ENCODE results near the gene PUS7. TPM values are rescaled to one million over a fixed set of nuclear protein-coding genes. Genes with fewer than 3 reads are reported as not detected.

Gene PUS7
- polyA plus RNA-seq, 1 donor (not counting 4 experiments of a cell fraction or from before 2014, with no cell fraction given), result 25.2 TPM

- Histone ChIP-seq H3K9me1 (ENCODE audit: control insufficient read depth, extremely low read depth, insufficient read depth, low read length) (no peaks in the 10 kb centered on the region), H3K9me3 (ENCODE audit: control insufficient read depth, low read depth, low read length) (no peaks in the 10 kb centered on the region), H3K36me3 (ENCODE audit: control insufficient read depth in 2 of 2, extremely low read depth in 1 of 2, insufficient read depth in 2 of 2, low read length in 2 of 2) (peaks cover 5 to 7% of the 10 kb centered on the region in 2 experiments), H3K4me1 (ENCODE audit: control insufficient read depth, extremely low read depth, insufficient read depth, low read length) (no peaks in the 10 kb centered on the region), H3K9ac (ENCODE audit: control insufficient read depth, extremely low read depth, insufficient read depth, low read length) (no peak overlapping the region), H3K79me2 (ENCODE audit: control insufficient read depth, insufficient read depth, low read length) (no peaks in the 10 kb centered on the region), H3K4me2 (ENCODE audit: control insufficient read depth, extremely low read depth, insufficient read depth, low read depth, low read length) (no peak overlapping the region), H3K27me3 (ENCODE audit: control insufficient read depth, extremely low read depth, insufficient read depth, low read length) (no peaks in the 10 kb centered on the region), H4K20me1 (ENCODE audit: control insufficient read depth, extremely low read depth, insufficient read depth, low read length) (no peaks in the 10 kb centered on the region), H3K27ac (ENCODE audit: control insufficient read depth, insufficient read depth, low read length) (no peak overlapping the region), H3K4me3 (ENCODE audit: control insufficient read depth in 2 of 3, extremely low read depth in 1 of 3, insufficient read depth in 2 of 3, low read depth in 1 of 3, low read length in 3 of 3) (no peak overlapping the region), H2AFZ (ENCODE audit: control insufficient read depth, low read length) (no peak overlapping the region)
- dilution Hi-C loops (cut with MboI; ENCODE audit: extremely low pct_ligation_motif_present, low sequenced_read_pairs), result no loop called here
- FAIRE-seq (no peak), DNase-seq (ENCODE audit: low read depth, low spot score) (no peak)
- TF ChIP-seq EZH2 (IDR thresholded peaks at IDR 0.05; ENCODE audit: low read length) (no peak), CTCF (optimal IDR thresholded peaks at IDR 0.05 in 1 of 3, IDR thresholded peaks at IDR 0.05 in 1 of 3, conservative IDR thresholded peaks at IDR 0.05 in 1 of 3; ENCODE audit: extremely low read depth in 1 of 3, insufficient read depth in 2 of 3, low read length in 3 of 3) (no peak)
These were observed 41.1 kb downstream of the PUS7 start for GRCh38 chr7:105480931-105481330.

GRCh38 chr7:105478606-105479005, 43.5 kb downstream of the PUS7 start:
- TF ChIP-seq CTCF (optimal IDR thresholded peaks at IDR 0.05 in 1 of 3, IDR thresholded peaks at IDR 0.05 in 1 of 3, conservative IDR thresholded peaks at IDR 0.05 in 1 of 3; ENCODE audit: extremely low read depth in 1 of 3, insufficient read depth in 2 of 3, low read length in 3 of 3) (no peak), EZH2 (IDR thresholded peaks at IDR 0.05; ENCODE audit: low read length) (no peak)
- Histone ChIP-seq H3K4me1 (ENCODE audit: control insufficient read depth, extremely low read depth, insufficient read depth, low read length) (no peaks in the 10 kb centered on the region), H3K4me2 (ENCODE audit: control insufficient read depth, extremely low read depth, insufficient read depth, low read depth, low read length) (no peak overlapping the region), H3K4me3 (ENCODE audit: control insufficient read depth in 2 of 3, extremely low read depth in 1 of 3, insufficient read depth in 2 of 3, low read depth in 1 of 3, low read length in 3 of 3) (no peak overlapping the region), H3K27me3 (ENCODE audit: control insufficient read depth, extremely low read depth, insufficient read depth, low read length) (no peaks in the 10 kb centered on the region), H3K36me3 (ENCODE audit: control insufficient read depth in 2 of 2, extremely low read depth in 1 of 2, insufficient read depth in 2 of 2, low read length in 2 of 2) (peaks cover 5% of the 10 kb centered on the region in 2 experiments), H2AFZ (ENCODE audit: control insufficient read depth, low read length) (no peak overlapping the region), H3K27ac (ENCODE audit: control insufficient read depth, insufficient read depth, low read length) (no peak overlapping the region), H3K79me2 (ENCODE audit: control insufficient read depth, insufficient read depth, low read length) (no peaks in the 10 kb centered on the region), H3K9ac (ENCODE audit: control insufficient read depth, extremely low read depth, insufficient read depth, low read length) (no peak overlapping the region), H3K9me3 (ENCODE audit: control insufficient read depth, low read depth, low read length) (no peaks in the 10 kb centered on the region), H4K20me1 (ENCODE audit: control insufficient read depth, extremely low read depth, insufficient read depth, low read length) (no peaks in the 10 kb centered on the region), H3K9me1 (ENCODE audit: control insufficient read depth, extremely low read depth, insufficient read depth, low read length) (no peaks in the 10 kb centered on the region)
- dilution Hi-C loops (cut with MboI; ENCODE audit: extremely low pct_ligation_motif_present, low sequenced_read_pairs), result no loop called here
- FAIRE-seq (no peak), DNase-seq (ENCODE audit: low read depth, low spot score) (no peak)

Data from keratinocyte (primary cell).